Suprapubic skin (tissue), 4 donors: ENCODE data around the gene SLC37A3. TPM values are rescaled to one million over a fixed set of nuclear protein-coding genes. Genes with fewer than 3 reads are reported as not detected.

ENCODE experiments used
- DNase-seq, 2 donors: peaks; one replicate each; pipeline ENCODE4 v3.0.0-alpha.2; 2019; ENCODE audit warnings: low spot score in 2 of 2
- H3K27ac ChIP-seq: fragments of 200-600 bp; sonication (generic); one replicate; pipeline ENCODE4 v1.5.1; 2019
- H3K27me3 ChIP-seq: fragments of 200-600 bp; sonication (generic); one replicate; pipeline ENCODE4 v1.5.1; 2019
- H3K36me3 ChIP-seq: fragments of 200-600 bp; sonication (generic); one replicate; pipeline ENCODE4 v1.5.1; 2019
- H3K4me1 ChIP-seq: fragments of 200-600 bp; sonication (generic); one replicate; pipeline ENCODE4 v1.5.1; 2019
- H3K4me3 ChIP-seq: fragments of 200-600 bp; sonication (generic); one replicate; pipeline ENCODE4 v1.5.1; 2019; ENCODE audit warnings: mild to moderate bottlenecking
- H3K9me3 ChIP-seq: fragments of 200-600 bp; sonication (generic); one replicate; pipeline ENCODE4 v1.5.1; 2019
- CTCF ChIP-seq, 2 donors: fragments of 200-600 bp in 1 of 2; fragments of 450-650 bp in 1 of 2; sonication (generic) in 1 of 2; IDR thresholded peaks; one replicate each; pipeline ENCODE4 v1.5.1; 2016 to 2019; ENCODE audit warnings: antibody characterized with exemption in 2 of 2, mild to moderate bottlenecking in 1 of 2, moderate library complexity in 1 of 2
- EP300 ChIP-seq: sonication (generic); formaldehyde crosslinking; IDR thresholded peaks from one replicate; pipeline ENCODE4 v1.6.1; 2017; ENCODE audit warnings: antibody characterized with exemption
- POLR2A ChIP-seq, 2 donors: fragments of 450-650 bp; IDR thresholded peaks; one replicate each; pipeline ENCODE4 v1.6.1; 2017; ENCODE audit warnings: antibody characterized with exemption in 2 of 2, mild to moderate bottlenecking in 2 of 2, moderate library complexity in 2 of 2
- POLR2AphosphoS5 ChIP-seq, 3 donors: sonication (generic); formaldehyde crosslinking; IDR thresholded peaks; one replicate each; pipeline ENCODE4 v1.6.1; 2017; ENCODE audit warnings: antibody characterized with exemption in 3 of 3
- WGBS: methylation state at CpG from one replicate; pipeline ENCODE4 v1.1.5; 2018; 5-methylcytosine and 5-hydroxymethylcytosine counted together
- total RNA-seq, 4 donors: library from RNA; depleted of rRNA; stranded (reverse); fragments of >200 nt; gene quantifications; one replicate each; pipeline ENCODE4 v1.1.0, GENCODE V29; 2016

SLC37A3 gene
- total RNA-seq, 4 donors from 2014 or later = 27.3 to 61.4 (median 39.2) TPM

GRCh38 chr7:140295224-140295738, 103.0 kb downstream of the SLC37A3 start:
- Histone ChIP-seq H3K4me1 (no peaks in the 10 kb centered on the region), H3K4me3 (no peak overlapping the region), H3K27ac (no peak overlapping the region), H3K36me3 (no peaks in the 10 kb centered on the region), H3K9me3 (no peaks in the 10 kb centered on the region), H3K27me3 (no peaks in the 10 kb centered on the region)
- no peak for DNase-seq
- TF ChIP-seq POLR2A (IDR thresholded peaks at IDR 0.05) (no peak), POLR2AphosphoS5 (IDR thresholded peaks at IDR 0.05) (no peak), EP300 (no peak), CTCF (IDR thresholded peaks at IDR 0.05) (no peak)
- WGBS = 97% methylated on average over 8 of the region's 8 CpGs

GRCh38 chr7:140294454-140294853, 103.9 kb downstream of the SLC37A3 start:
- Histone ChIP-seq H3K27me3 (no peaks in the 10 kb centered on the region), H3K4me1 (no peaks in the 10 kb centered on the region), H3K36me3 (no peaks in the 10 kb centered on the region), H3K4me3 (no peak overlapping the region), H3K9me3 (no peaks in the 10 kb centered on the region), H3K27ac (no peak overlapping the region)
- WGBS = 89% methylated on average over 2 of the region's 2 CpGs
- TF ChIP-seq POLR2A (IDR thresholded peaks at IDR 0.05) (no peak), CTCF (IDR thresholded peaks at IDR 0.05) (no peak), POLR2AphosphoS5 (IDR thresholded peaks at IDR 0.05) (no peak), EP300 (no peak)
- no peak for DNase-seq

GRCh38 chr7:140292438-140292837, 105.9 kb downstream of the SLC37A3 start:
- no peaks in the 10 kb centered on the region for H3K27me3 ChIP-seq
- 94% methylated on average over 26 of the region's 31 CpGs for WGBS
- H3K9me3 ChIP-seq = no peaks in the 10 kb centered on the region
- no peaks in the 10 kb centered on the region for H3K36me3 ChIP-seq
- no peak for DNase-seq
- no peak overlapping the region for H3K4me3 ChIP-seq
- H3K27ac ChIP-seq = no peak overlapping the region
- TF ChIP-seq POLR2A (IDR thresholded peaks at IDR 0.05) = no peak
- no peak for TF ChIP-seq POLR2AphosphoS5 (IDR thresholded peaks at IDR 0.05)
- no peaks in the 10 kb centered on the region for H3K4me1 ChIP-seq

- Histone ChIP-seq H3K4me3 (no peak overlapping the region), H3K27me3 (no peaks in the 10 kb centered on the region), H3K4me1 (no peaks in the 10 kb centered on the region), H3K9me3 (no peaks in the 10 kb centered on the region), H3K27ac (no peak overlapping the region), H3K36me3 (no peaks in the 10 kb centered on the region)
- no peak for DNase-seq
- TF ChIP-seq CTCF (IDR thresholded peaks at IDR 0.05) (no peak), POLR2AphosphoS5 (IDR thresholded peaks at IDR 0.05) (no peak), EP300 (no peak), POLR2A (IDR thresholded peaks at IDR 0.05) (no peak)
- 93% methylated on average over 6 of the region's 6 CpGs for WGBS
Measured at GRCh38 chr7:140289804-140290203, 108.5 kb downstream of the SLC37A3 start.

- 100% methylated on average over 3 of the region's 3 CpGs for WGBS
- TF ChIP-seq POLR2AphosphoS5 (IDR thresholded peaks at IDR 0.05) (no peak), CTCF (IDR thresholded peaks at IDR 0.05) (no peak), POLR2A (IDR thresholded peaks at IDR 0.05) (no peak), EP300 (no peak)
Measured at GRCh38 chr7:140287988-140288387, 110.3 kb downstream of the SLC37A3 start.

GRCh38 chr7:140285938-140286337, 112.4 kb downstream of the SLC37A3 start:
- no peaks in the 10 kb centered on the region for H3K36me3 ChIP-seq
- no peaks in the 10 kb centered on the region for H3K27me3 ChIP-seq
- TF ChIP-seq EP300 (no peak), POLR2AphosphoS5 (IDR thresholded peaks at IDR 0.05) (no peak), POLR2A (IDR thresholded peaks at IDR 0.05) (no peak), CTCF (IDR thresholded peaks at IDR 0.05) (no peak)
- H3K9me3 ChIP-seq = no peaks in the 10 kb centered on the region
- no peaks in the 10 kb centered on the region for H3K4me1 ChIP-seq
- no peak overlapping the region for H3K27ac ChIP-seq
- WGBS = 84% methylated on average over 6 of the region's 6 CpGs
- H3K4me3 ChIP-seq = no peak overlapping the region
- DNase-seq = no peak

More at GRCh38 chr7:140287988-140288387, 110.3 kb downstream of the SLC37A3 start:
- Histone ChIP-seq H3K27me3 (no peaks in the 10 kb centered on the region), H3K9me3 (no peaks in the 10 kb centered on the region), H3K27ac (no peak overlapping the region), H3K36me3 (no peaks in the 10 kb centered on the region), H3K4me1 (no peaks in the 10 kb centered on the region), H3K4me3 (no peak overlapping the region)
- DNase-seq = peak in 1 of 2 donors; percentile 28
